ENCODE measurements around the gene RC3H1.

RC3H1 gene

DNA sequence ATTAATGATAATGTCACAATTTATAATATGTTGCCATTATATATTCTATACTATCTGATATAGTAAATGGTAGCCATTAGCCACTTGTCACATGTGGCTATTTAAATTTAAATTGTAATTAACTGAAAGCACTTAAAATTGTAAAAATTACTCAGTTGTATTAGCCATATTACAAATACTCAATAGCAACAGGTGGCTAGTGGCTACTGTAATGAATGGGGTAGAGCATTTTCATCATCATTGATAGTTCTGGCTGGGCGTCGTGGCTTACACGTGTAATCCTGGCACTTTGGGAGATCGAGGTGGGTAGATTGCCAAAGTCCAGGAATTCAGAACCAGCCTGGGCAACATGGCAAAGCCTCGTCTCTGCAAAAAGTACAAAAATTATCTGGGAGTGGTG, 137.5 kb downstream of the RC3H1 start:
- no peak for DNase-seq
